Inferior parietal cortex (tissue), 1 donor: ENCODE results near the gene GCC2.
"Not testable (repeated sequence)": the region's sequence is repeated elsewhere in the genome, so short reads cannot be mapped to it uniquely, and the experiment has no call there.

Source experiments
- DNase-seq: peaks from one replicate; pipeline ENCODE4 v3.0.0-alpha.2; 2016; ENCODE audit errors: extremely low spot score

The GCC2 gene, protein sequence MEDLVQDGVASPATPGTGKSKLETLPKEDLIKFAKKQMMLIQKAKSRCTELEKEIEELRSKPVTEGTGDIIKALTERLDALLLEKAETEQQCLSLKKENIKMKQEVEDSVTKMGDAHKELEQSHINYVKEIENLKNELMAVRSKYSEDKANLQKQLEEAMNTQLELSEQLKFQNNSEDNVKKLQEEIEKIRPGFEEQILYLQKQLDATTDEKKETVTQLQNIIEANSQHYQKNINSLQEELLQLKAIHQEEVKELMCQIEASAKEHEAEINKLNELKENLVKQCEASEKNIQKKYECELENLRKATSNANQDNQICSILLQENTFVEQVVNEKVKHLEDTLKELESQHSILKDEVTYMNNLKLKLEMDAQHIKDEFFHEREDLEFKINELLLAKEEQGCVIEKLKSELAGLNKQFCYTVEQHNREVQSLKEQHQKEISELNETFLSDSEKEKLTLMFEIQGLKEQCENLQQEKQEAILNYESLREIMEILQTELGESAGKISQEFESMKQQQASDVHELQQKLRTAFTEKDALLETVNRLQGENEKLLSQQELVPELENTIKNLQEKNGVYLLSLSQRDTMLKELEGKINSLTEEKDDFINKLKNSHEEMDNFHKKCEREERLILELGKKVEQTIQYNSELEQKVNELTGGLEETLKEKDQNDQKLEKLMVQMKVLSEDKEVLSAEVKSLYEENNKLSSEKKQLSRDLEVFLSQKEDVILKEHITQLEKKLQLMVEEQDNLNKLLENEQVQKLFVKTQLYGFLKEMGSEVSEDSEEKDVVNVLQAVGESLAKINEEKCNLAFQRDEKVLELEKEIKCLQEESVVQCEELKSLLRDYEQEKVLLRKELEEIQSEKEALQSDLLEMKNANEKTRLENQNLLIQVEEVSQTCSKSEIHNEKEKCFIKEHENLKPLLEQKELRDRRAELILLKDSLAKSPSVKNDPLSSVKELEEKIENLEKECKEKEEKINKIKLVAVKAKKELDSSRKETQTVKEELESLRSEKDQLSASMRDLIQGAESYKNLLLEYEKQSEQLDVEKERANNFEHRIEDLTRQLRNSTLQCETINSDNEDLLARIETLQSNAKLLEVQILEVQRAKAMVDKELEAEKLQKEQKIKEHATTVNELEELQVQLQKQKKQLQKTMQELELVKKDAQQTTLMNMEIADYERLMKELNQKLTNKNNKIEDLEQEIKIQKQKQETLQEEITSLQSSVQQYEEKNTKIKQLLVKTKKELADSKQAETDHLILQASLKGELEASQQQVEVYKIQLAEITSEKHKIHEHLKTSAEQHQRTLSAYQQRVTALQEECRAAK (N-terminal part only)

DNA sequence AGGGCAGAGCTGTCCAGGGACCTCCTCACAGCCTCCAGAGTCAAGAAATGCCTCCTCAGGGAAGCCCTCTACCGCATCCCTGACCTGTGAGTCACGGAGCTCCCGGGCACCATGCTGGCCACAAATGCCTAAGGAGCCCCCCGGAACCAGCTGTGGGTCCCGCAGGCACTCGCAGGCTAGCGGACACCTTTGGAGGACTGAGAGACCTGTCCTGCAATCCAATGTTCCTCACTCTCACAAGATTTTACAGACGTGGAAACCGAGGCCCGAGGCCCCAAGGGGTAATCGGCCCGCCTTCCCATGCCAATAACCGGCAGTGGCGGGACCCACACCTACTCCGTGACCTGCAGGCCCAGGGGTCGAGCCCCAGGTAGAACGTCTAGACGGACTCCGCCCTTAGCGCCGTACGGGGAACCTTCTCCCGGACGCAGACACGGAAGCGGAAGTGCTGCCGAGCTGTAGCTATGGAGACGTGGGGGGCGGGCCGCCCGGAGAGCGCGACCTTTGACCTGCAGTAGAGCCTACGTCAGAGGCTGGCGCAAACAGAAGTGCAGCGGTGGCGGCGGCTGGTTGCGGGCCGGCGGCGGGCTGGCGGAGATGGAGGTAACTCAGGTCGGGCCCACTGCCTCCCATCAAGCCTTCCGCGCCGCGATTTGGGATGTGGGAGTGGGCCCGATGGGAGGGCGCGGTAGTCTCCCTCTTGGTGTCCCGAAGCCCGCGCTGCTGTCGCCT lies at the start of gene GCC2:
Gene GCC2 (plus strand): TSS at position 529 of the 732 bp plus-strand sequence. CDS start 69 bp downstream, at position 598.
- DNase-seq: peak; percentile 95

DNA sequence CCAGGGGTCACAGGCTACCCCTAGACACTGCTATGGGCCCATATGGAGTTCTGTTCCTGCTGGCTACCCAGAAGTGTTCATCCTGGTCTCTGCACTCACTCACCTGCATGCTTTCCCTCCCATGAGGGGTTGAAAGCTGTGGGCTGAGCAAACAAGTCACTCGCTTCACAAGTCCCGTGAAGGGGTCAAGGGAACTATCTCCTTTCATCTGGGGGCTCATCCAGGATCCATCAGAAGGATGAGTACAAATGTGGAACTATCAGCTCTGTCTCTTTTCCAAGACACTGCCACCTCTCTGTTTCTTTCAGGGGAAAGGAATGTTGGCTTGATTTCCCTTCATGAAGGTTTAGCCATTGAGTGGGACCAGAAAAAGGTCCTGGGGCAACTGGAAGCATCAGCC lies 49.5 kb upstream of the GCC2 start:
- DNase-seq: no peak

DNA sequence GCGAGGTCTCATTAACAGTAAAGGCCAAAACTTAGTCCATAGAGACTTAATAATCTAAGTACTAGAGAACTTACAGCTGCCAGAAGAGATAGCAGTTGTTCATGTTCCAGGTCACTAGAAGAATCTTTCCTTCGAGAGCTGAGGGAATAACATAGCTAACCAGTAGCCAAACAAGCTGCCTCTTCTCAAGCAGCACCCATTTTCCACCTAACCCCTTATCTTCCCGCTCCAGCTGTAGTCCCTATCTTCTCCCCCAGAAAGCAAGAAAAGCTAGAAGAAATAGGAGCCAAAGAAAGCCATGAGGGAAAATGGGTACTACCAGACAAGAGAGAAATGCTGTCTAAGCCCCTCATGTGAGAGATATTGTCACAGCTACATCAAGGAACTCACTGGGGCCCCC lies 47.2 kb upstream of the GCC2 start:
- no peak for DNase-seq

DNA sequence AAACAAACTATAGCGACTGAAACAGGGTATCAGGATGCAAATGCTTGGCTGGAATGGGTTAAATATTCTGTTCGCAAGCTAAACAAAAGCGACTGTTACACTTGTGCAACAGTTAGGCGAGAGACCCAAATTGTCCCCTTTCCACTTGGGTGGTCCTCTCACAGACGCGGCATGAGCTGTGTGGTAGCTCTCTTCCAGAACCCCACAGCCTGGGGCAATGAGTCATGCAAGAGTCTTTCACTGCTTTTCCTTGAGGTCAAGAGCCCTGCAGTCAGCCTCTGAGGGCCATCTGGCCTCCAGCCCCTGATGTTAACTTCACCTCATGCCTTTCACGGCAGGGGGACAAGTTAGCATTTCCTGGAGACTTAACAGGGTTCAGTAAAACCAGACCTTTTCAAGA lies 45.5 kb upstream of the GCC2 start:
- no peak for DNase-seq

DNA sequence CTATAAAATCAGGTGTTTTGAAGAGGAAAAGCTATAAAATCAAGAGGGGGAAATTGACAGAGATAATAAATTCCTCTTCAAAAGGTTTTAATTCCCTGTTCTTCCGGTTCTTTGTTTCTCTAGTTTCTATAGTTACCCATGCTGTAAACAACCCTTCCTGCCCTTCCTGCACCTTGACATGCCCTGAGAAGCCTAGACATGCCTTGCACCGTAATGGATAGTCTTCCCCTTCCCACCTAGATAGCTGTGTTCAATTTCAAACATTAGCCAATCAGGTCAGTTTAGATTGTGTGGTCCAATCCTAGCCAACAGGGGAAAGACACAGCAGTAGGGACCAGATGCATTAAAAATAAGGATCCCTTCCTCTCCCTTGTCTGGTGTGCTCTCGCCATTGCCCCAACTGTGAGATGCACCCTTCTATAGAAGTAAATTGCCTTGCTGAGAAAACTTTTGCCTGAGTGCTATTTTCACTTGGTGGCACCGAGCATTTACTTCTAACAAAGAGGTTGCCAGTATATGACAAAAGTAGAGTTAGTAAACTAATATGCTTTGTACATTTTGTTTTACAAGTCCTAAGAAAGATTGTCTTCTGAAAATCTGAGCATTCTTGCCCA lies 44.1 kb upstream of the GCC2 start:
- DNase-seq: no peak

DNA sequence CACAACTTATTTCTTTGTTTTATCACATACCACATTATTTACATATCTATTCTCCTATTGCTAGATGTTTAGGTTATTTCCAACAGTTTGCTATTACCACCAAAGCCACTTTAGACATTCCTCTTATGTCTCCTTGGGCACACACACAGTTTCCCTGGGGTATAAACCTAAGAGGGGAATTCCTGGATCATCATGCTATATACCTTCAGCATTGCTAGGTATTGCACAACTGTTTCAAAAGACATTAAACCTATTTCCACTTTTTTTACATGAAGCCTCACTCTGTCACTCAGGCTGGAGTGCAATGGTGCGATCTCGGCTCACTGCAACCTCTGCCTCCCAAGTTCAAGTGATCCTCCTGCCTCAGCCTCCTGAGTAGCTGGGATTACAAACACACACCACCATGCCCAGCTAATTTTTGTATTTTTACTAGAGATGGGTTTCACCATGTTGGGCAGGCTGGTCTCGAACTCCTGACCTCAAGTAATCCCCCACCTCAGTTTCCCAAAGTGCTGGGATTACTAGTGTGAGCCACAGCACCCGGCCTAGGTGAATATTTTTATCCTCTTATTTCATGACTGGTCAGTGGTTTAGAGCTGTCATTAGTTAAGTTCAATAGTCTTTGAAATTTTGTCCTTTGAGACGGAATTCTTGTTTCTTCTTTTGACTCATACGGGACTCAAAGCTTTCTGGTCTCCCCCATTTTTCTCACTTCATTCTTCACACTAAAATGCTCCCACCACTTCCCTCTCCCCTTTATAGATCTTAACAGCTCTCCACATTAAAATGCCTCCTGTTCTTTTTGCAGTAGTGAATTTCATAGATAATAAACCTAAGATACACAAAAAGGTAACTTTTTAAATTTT lies 40.9 kb upstream of the GCC2 start:
- no peak for DNase-seq

DNA sequence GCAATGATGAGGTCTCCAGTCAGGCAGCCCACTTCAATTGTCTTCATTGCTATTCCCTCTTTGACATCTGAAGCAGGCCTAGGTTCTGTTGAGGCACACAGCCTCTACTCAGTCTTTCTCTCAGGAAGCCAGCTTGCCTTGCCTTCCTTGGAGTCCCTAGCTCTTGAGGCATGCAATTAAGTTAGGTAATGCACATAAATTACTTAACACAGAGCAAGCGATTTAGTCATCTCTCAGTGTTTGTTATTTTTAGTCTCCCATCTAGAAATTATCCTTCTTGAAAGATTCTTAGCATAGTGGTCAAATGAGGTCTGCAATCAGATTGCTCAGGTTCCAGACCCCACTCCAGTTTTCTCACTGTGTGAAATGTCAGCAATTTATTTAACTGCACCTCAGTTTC lies 39.2 kb upstream of the GCC2 start:
- DNase-seq: no peak

DNA sequence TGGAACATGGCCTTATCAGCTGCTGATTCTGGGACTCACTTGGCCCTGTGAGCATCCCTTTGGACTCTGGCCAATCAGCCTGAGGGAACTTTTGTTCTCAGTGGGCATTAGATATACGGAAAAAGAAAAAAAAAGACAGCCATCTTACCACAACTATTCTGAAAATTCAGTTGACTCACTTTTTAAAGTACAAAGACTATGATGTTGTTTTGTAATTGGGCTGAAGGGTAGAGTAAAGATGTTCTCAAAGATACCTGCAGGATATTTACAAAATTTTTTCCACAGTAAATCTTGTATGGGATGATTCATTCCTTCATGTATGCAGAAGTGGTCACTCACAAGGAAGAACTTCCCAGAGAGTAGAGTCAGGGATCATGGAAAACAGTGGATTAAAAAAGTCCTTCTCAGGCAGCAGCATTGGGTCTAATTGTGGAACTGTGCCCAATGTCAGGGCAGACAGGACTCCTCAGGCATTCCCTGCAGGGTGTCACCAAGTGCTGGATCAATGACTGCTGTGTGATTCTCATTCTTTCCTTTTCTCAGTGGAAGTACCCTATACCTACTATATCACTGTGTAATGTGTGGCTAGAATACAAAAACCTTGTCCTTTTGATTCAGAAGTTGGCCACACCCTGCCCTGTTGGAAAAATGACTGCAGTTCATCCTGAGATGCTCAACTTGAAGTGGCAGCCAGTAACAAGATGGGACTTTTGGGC lies 35.9 kb upstream of the GCC2 start:
- DNase-seq: no peak

DNA sequence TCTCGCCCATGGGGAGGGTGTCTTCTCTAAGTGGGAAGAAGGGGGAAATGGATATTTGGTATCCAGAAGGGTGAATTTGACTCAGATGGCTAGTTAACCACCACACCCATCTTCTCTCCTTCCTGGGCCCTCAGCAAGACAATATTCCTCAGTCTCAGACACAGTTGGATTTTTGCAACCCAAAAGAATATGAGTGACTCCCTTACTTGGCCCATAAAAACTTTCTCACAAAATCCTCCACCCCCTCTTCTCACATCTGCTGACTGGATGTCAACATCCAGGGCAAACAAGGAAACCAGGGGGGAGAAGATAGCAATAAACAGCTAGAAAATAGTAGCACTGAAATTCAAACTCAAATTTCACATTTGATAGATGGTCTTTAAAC lies 35.3 kb upstream of the GCC2 start:
- no peak for DNase-seq

DNA sequence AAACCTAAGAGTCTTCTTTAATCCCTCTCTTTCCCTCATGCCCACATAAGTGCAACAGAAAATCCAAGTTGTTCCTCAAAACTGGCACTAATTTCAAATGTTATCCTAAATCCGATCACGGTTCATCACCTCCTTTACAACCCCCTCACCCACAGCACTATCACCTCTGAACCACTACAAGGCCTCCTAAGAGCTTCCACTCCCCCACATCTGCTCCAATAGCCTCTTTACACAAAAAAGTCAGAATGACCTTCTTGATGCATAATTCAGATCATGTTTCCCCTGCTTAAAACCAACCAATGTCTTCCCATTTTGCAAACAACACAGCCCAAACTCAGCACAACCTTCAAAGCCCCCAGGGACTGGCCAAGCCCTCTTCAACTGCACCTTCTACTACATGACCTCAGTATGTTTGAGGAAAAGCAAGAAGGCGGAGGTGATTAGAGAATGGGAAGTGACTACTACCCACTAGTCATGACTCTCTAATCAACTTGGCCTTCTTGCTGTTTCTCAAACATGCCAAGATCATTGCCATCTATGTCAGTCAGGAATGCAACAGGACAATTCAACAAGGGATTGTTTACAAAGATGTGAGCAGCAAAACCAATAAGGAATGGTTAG lies 34.6 kb upstream of the GCC2 start:
- no peak for DNase-seq

DNA sequence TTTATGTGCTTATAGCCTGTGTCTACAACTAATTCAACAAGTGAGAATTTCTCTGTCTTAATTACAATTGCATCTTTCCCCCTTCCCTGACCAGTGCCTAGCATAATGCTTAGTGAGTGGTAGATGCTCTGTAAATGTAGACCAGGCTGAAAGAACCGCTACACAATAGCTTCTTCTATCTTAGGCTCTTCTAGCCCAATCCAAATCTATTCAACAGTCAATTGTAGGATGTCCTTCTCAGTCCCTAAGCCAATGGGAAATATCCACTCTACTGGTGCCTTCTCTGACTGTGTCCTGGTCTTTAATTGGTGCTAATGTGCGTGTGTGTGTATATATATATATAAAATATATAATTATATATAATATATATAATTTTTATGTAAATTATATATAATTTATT lies 34.1 kb upstream of the GCC2 start:
- DNase-seq: no peak

DNA sequence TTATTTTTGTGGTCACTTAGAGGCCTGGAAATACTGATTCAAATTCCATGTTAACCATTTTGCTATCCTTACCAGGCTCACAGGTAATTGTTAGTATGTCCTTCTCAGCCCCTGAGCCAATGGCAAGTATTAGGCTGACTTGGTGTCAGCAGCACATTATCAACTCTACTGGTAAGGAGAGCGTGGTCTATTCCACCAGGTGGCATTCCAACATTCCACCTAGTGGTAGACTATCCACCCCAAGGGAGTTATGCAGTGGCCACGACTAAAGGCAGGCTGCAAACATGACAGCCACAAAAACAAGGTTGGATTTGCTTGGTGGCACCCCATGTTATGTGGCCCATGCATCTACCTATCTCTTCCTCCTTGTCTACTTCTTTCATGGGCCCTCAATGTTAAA lies 31.8 kb upstream of the GCC2 start:
- no peak for DNase-seq

DNA sequence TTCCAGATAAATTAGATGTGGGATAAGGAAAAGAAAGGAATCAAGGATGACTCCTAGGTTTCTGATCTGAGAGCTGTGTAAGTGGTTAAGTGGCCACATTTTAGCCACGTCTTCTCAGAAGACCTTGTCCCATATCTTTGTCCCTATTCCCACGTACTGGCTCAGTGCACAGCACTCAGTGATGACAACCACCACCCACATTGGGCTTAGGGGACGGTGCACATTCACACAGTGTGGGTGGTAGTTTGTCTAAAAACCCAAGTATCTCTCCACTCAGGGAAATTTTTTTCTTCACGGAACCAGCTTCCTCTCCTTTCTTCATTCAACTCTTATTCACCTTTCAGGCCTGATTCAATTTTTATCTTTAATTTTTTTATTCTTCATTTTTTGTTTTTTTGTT lies 30.6 kb upstream of the GCC2 start:
- peak; percentile 45 for DNase-seq

DNA sequence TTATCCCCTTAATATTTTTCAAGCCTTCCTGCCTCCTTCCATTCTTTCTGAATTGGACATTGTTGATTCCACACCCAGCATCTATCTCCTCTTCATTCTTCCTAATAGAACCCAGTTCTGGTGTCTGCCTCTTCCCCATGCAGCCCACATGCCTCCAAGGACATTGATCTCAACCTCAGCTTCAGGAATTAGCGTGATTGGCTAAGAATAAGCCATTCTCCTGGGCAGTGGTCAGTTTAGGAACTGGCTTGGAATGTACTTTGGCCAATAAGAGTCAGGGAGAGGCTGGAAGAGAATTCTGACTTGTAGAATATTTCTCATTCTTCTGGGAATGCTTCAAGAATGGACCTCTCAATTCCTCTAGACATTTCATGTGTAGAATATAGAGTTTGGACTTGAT lies 25.9 kb upstream of the GCC2 start:
- no peak for DNase-seq

DNA sequence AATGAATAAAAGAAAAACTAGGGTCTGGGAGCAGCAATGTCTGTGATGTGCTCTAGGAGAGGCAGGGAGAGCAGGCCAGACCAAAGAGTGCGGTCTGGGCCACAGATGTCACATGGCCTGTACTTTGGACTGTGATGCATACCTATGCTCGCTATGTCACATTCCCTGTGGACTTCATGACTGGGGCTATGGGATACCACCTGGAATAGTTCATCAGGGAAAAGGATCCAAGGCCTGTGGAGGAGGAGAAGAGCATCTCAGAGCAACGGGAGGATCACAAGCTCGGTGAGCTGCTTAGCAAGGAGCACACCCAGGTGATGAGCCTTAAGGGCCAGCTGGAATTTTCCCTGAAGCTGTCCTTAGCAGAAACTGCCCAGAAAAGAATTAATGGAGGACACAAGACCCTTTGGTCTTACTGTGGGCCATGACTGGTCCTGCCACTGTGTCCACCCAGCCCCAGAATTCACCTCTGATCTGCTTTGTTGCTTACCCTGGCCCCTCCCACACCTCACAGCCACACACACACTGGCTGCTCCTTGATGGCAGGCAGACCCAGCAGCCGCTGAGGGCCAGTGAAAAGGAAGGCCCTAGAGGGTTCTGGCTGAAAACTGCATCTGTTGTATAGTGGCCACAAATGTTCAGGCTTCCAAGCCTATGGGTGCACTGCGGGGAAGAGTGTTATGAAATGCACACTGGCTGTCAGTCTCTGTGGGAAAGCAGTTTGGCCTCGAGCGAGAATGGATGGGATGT lies 25.3 kb upstream of the GCC2 start:
- no peak for DNase-seq

DNA sequence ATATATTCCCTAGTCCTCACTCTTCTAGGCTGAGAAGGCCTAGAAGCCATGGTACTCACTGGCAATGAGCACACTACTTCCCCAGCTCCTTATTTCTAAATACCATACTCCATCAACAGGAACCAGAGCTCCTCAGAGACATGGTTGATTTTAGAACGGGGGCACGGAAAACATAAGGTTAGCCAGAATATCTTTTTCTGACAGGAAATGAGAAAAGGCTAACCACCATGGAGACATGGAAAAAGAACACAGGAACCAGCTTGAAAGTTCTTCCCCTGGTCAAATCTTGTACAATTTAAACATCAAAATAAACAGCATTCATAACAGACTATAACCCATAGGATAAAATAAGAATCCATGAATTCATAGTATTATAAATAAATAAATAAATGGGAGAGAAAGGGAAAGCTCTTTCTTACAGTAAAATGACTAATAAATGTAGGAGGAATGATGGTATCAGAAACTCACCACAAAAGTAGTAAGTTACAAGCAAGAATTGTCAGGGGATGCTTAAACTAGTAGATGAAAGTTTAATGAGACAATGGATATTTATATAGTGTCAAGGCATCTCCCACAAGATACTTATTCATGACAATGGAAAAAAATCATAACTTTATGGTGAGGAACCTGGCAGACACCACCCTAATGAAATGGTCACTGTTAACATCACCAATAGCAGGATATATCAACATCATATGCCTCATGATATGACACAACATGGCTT lies 20.6 kb upstream of the GCC2 start:
- DNase-seq: no peak

DNA sequence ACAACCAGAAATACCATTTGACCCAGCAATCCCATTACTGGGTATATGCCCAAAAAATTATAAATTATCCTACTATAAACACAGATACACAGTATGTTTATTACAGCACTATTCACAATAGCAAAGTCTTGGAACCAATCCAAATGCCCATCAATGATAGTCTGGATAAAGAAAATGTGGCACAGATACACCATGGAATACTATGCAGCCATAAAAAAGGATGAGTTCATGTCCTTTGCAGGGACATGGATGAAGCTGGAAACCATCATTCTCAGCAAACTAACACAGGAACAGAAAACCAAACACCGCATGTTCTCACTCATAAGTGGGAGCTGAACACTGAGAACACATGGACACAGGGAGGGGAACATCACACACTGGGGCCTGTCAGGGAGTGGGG lies 13.4 kb upstream of the GCC2 start:
- not testable (repeated sequence) for DNase-seq
